ENCODE results near the gene KANSL1L. TPM values are rescaled to one million over a fixed set of nuclear protein-coding genes. Genes with fewer than 3 reads are reported as not detected.

KANSL1L gene
- total RNA-seq, 4 donors from 2014 or later: 20.6 to 36.0 (median 27.7) TPM

DNA sequence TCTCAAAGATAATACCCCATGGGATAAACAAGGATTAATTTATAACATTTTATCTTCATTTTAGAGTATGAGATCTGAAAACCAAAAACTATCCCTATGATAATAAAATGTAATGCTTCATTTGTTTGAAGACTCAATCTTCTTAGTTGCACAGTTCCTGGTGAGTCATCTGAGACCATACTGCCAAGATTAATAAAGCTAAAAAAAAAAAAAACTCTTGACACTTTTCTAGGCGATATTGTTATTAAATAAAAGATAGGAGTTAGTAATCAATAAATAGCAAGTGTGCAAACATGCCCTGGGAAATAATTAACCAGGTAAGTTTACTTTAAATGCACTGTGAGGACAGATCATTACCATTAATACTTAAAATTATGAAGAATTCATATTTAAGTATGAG lies 84.9 kb downstream of the KANSL1L start:
- no peak for DNase-seq (ENCODE audit: low spot score in 2 of 2)
- TF ChIP-seq POLR2A (IDR thresholded peaks at IDR 0.05): no peak
- TF ChIP-seq, protein P1, sequence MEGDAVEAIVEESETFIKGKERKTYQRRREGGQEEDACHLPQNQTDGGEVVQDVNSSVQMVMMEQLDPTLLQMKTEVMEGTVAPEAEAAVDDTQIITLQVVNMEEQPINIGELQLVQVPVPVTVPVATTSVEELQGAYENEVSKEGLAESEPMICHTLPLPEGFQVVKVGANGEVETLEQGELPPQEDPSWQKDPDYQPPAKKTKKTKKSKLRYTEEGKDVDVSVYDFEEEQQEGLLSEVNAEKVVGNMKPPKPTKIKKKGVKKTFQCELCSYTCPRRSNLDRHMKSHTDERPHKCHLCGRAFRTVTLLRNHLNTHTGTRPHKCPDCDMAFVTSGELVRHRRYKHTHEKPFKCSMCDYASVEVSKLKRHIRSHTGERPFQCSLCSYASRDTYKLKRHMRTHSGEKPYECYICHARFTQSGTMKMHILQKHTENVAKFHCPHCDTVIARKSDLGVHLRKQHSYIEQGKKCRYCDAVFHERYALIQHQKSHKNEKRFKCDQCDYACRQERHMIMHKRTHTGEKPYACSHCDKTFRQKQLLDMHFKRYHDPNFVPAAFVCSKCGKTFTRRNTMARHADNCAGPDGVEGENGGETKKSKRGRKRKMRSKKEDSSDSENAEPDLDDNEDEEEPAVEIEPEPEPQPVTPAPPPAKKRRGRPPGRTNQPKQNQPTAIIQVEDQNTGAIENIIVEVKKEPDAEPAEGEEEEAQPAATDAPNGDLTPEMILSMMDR (IDR thresholded peaks at IDR 0.05): no peak
- H3K4me3 ChIP-seq (ENCODE audit: low read depth, poor library complexity, severe bottlenecking): no peak overlapping the region
- intact Hi-C loops (cut with DNase I; ENCODE audit: low total_unique reads): no loop called here
- 38% methylated on average over 1 of the region's 1 CpG for WGBS, 2 donors

DNA sequence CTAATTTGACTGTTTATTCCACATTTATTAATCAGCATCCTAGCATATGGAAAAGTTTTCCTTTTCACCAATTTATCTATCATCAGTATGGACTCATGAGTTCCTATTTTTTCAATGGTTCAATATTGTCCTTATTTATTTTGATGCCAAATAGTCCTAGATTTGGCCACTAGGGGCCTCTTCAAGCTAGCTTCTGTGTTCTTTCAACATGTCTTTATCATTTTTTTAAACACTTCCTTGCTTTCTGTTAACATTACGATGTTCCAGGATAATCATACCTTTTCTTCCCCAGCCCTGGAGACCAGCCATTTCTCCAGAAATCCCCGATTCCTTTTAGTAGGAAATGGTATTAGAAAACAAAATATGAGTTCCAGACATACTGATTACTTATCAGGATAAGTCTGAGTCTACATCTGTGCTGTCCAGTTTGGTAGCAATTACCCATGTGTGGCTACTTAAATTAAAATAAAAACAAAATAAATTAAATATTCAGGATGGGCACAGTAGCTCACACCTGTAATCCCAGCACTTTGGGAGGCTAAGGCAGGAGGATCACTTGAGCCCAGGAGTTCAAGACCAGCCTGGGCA lies 98.2 kb downstream of the KANSL1L start:
- 30 to 34% methylated on average over 2 of the region's 2 CpGs for WGBS, 2 donors
- TF ChIP-seq, protein P1 (IDR thresholded peaks at IDR 0.05): no peak
- TF ChIP-seq POLR2A (IDR thresholded peaks at IDR 0.05): no peak
- intact Hi-C loops (cut with DNase I; ENCODE audit: low total_unique reads): no loop called here
- no peak for DNase-seq (ENCODE audit: low spot score in 2 of 2)
- no peak overlapping the region for H3K4me3 ChIP-seq (ENCODE audit: low read depth, poor library complexity, severe bottlenecking)

DNA sequence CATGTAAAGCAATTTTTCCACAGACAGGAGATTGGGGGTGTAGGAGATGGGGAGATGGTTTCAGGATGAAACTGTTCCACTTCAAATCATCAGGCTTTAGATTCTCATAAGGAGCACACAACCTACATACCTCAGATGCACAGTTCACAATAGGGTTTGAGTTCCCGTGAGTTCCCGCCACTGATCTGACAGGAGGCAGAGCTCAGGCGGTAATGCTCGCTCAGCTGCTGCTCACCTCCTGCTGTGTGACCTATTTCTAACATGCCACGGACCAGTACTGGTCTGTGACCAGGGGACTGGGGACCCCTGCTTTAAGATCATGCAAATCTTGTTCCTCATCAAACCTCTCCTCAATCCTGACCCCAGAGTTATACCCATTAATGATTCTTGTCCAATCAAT lies 98.7 kb downstream of the KANSL1L start:
- 90% methylated on average over 5 of the region's 5 CpGs for WGBS, 2 donors
- no peak for DNase-seq (ENCODE audit: low spot score in 2 of 2)
- no peak for TF ChIP-seq POLR2A (IDR thresholded peaks at IDR 0.05)
- TF ChIP-seq, protein P1 (IDR thresholded peaks at IDR 0.05): no peak
- H3K4me3 ChIP-seq (ENCODE audit: low read depth, poor library complexity, severe bottlenecking): no peak overlapping the region
- intact Hi-C loops (cut with DNase I; ENCODE audit: low total_unique reads): no loop called here

DNA sequence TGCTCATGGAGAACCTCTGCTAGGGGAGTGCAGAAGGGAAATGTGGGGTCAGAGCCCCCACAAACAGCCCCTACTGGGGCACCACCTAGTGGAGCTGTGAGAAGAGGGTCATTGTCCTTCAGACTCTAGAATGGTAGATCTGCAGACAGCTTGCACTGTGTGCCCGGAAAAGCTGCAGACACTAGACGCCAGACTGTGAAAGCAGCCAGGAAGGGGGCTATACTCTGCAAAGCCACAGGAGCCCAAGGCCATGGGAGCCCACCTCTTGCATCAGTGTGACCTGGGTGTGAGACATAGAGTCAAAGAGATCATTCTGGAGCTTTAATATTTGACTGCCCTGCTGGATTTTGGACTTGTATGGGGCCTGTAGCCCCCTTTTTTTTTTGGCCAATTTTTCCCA lies 107.9 kb downstream of the KANSL1L start:
- no peak for DNase-seq (ENCODE audit: low spot score in 2 of 2)
- no peak overlapping the region for H3K4me3 ChIP-seq (ENCODE audit: low read depth, poor library complexity, severe bottlenecking)
- intact Hi-C loops (cut with DNase I; ENCODE audit: low total_unique reads): no loop called here
- TF ChIP-seq POLR2A (IDR thresholded peaks at IDR 0.05): no peak
- TF ChIP-seq, protein P1 (IDR thresholded peaks at IDR 0.05): no peak
- 91 to 93% methylated on average over 2 of the region's 2 CpGs for WGBS, 2 donors

DNA sequence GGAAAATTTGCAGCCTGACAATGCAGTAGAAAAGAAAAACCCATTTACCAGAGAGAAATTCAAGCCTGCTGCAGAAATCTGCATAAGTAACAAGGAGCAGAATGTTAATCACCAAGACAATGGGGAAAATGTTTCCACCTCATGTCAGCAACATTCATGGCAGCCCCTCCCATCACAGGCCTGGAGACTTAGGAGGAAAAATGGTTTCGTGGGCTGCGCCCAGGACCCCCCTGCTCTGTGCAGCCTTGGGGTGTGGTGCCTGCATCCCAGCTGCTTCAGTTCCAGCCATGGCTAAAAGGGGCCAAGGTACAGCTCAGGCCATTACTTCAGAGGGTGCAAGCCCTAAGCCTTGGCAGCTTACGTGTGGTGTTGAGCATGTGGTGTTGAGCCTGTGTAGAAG lies 115.4 kb downstream of the KANSL1L start:
- TF ChIP-seq, protein P1 (IDR thresholded peaks at IDR 0.05): no peak
- no peak for TF ChIP-seq POLR2A (IDR thresholded peaks at IDR 0.05)
- DNase-seq (ENCODE audit: low spot score in 2 of 2): no peak
- intact Hi-C loops (cut with DNase I; ENCODE audit: low total_unique reads): no loop called here
- no peak overlapping the region for H3K4me3 ChIP-seq (ENCODE audit: low read depth, poor library complexity, severe bottlenecking)
- 100% methylated on average over 3 of the region's 3 CpGs for WGBS, 2 donors

DNA sequence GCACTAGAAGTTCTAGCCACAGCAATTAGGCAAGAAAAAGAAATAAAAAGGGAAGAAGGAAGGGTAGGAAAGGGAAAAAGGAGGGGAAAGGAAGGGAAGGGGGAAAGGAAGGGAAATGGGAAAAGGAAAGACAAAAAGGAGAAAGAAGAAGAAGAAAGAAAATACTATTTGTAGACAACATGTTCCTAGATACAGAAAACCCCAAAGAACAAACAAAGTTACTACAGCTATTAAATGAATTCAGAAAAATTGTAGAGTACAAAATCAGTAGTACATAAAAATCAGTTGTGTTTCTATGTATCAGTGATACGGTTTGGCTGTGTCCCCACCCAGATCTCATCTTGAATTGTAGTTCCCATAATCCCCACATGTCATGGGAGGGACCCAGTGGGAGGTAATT lies 116.5 kb downstream of the KANSL1L start:
- WGBS, 2 donors: 88 to 93% methylated on average over 1 of the region's 1 CpG
- TF ChIP-seq POLR2A (IDR thresholded peaks at IDR 0.05): no peak
- TF ChIP-seq, protein P1 (IDR thresholded peaks at IDR 0.05): no peak
- no peak for DNase-seq (ENCODE audit: low spot score in 2 of 2)
- no peak overlapping the region for H3K4me3 ChIP-seq (ENCODE audit: low read depth, poor library complexity, severe bottlenecking)
- intact Hi-C loops (cut with DNase I; ENCODE audit: low total_unique reads): no loop called here
